ENCODE data around the gene PLXNB2.
A peak's percentile ranks its signal among the peaks of the same experiment; 100 is the strongest.

Gene PLXNB2

DNA sequence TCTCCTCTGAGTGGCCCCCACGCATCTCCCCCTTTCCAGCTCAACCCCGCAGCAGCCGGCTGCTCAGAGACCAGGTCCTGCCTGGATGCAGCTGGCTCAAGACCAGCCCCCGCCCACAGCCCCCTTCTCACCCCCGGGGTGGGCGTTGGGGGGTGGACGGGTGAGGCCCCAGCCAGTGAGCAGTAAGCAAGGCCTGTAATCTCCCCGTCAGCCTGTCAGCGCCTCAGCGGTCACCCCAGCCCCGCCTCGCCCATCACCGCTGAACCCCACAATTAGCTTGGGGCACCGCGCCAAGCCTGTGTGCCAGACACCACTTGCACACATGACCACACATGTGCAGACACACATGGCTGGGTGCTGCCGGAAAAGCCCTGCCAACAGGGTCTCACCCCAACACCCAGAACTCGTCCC lies 5.9 kb downstream of the PLXNB2 start:
- no peak for DNase-seq (ENCODE audit: low read depth)
- TF ChIP-seq CTCF (IDR thresholded peaks at IDR 0.05; ENCODE audit: insufficient read depth, low read depth, low read length, missing control alignments): no peak
- H3K4me3 ChIP-seq (ENCODE audit: low read length): peak overlapping the region; percentile 35

DNA sequence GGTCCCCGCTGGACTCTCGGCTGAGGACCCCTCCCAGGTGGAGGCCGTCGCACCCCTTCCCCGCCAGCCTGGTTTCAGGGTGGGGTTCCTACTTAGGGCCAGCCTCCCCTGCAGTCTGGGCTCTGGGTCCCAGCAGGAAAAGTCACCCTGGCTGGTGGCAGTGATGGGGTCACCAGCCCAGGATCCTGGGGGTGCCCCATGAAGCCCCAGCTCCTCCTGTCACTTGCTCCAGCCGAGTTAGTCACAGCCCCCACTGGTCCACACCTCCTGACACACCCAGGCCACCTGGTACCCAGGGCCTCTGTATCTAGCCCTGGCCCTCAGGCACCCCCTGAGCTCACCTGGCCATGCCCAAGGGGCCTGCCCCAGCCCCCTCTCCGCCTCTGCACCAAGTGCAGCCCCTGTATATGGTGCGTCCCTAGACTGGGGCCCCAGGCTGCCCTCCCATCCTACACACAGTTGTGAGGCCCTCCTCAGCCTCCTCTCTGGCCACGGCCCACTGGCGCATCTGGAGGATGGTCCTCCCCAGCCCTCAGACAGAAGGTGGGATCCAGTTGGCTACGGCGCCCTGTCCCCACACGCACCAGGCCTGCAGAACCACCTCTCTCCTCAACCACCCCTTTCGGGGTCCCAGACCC lies 6.7 kb downstream of the PLXNB2 start:
- no peak for DNase-seq (ENCODE audit: low read depth)
- no peak for TF ChIP-seq CTCF (IDR thresholded peaks at IDR 0.05; ENCODE audit: insufficient read depth, low read depth, low read length, missing control alignments)
- H3K4me3 ChIP-seq (ENCODE audit: low read length): peak overlapping the region; percentile 35

- no peak for DNase-seq (ENCODE audit: low read depth)
- no peak for TF ChIP-seq CTCF (IDR thresholded peaks at IDR 0.05; ENCODE audit: insufficient read depth, low read depth, low read length, missing control alignments)
- peak overlapping the region; percentile 35 for H3K4me3 ChIP-seq (ENCODE audit: low read length)
These were observed 7.4 kb downstream of the PLXNB2 start for GRCh38 chr22:50299785-50300619.

GRCh38 chr22:50298937-50299784 lies 8.3 kb downstream of the PLXNB2 start:
- peak overlapping the region; percentile 18 for H3K4me3 ChIP-seq (ENCODE audit: low read length)
- TF ChIP-seq CTCF (IDR thresholded peaks at IDR 0.05; ENCODE audit: insufficient read depth, low read depth, low read length, missing control alignments): no peak
- DNase-seq (ENCODE audit: low read depth): no peak

DNA sequence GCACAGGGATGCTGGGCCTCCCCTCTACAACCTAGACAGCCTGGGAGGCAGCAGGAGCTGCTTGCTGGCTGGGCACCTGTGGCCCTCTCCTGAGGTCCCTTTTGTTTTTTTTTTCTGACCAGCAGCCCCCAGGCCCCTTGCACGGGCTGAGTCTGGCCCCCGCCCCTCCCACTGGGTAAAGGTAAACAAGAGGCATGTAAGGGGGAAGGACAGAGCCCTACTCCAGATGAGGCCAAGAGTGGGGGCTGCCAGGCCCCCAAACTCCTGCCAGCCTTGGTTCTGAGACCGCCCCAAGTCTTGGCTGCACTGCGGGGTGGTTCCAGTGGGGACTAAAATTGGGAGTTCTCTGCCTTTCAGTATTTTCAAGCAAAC lies 9.2 kb downstream of the PLXNB2 start:
- no peak overlapping the region for H3K4me3 ChIP-seq (ENCODE audit: low read length)
- DNase-seq (ENCODE audit: low read depth): no peak
- TF ChIP-seq CTCF (IDR thresholded peaks at IDR 0.05; ENCODE audit: insufficient read depth, low read depth, low read length, missing control alignments): no peak

DNA sequence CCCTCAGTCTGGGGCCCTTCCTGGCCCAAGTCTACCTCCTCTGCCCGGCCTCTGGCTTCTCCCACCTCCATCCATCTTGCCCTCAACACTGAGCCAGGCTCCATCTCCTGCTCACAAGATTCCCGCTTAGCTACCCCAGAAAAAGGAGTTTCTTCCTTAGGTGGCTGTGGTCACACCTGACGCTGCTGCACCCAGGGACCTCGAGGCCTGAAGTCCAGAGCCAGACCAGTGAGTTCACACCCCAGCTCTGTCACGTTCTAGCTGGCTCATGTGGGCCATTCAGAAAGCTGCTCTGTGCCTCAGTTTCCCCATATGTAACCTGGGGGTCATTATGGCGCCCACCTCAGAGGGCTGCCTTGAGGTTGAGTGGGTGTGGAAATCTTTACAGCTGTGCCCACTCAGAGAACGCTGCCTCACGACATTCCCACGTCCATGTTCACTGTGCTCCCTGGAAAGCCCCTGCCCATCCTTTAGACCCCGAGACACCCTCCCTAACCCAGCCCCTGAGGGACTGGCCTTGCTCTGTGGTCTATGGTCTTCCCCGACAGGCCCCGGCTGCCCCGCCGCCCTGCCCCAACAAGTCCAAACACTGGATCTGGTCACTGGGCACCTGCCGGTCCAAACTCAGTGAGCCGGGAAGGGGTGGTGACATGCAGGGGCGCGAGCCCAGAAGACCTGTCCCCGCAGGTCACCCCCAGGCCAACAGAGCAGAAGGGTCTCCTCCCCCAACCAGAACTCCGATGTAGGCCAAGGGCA lies 9.8 kb downstream of the PLXNB2 start:
- DNase-seq (ENCODE audit: low read depth): no peak
- no peak for TF ChIP-seq CTCF (IDR thresholded peaks at IDR 0.05; ENCODE audit: insufficient read depth, low read depth, low read length, missing control alignments)
- no peak overlapping the region for H3K4me3 ChIP-seq (ENCODE audit: low read length)
